ENCODE measurements around the gene IFRD2.
"Not testable (repeated sequence)": the region's sequence is repeated elsewhere in the genome, so short reads cannot be mapped to it uniquely, and the experiment has no call there.

Gene IFRD2

DNA sequence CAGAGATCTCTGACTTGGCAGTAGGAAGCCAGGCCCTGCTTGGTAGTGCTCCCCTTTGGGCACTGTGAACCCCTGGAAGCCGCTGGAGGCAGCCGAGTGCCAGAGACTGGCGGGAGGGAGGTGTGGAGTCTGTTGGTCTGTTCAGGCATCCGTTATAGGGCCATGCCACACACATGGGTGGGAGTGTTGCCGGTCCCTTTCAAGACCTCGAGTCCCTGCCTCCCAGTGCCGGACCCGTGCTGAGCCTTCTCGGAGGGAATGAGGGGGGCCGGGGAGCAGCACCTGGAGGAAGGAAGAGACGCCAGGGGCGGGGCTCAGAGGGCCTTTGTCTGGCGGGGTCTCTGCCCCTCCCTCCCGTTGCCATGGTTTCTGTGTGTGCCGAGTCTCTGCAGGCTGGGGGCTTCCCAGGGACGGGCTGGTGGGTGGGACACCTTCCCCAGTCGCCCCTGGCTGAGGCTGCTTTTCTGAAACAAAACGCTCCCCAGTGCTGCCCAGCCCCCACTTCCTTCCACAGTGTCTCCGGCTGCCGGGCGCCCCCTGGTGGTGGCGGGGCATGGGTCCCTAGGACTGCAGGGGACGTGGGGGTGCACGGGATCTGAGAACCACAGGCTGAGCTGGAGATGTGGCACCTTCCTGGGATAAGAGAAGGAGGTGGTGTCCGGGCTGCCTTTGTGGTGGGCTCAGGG lies 46.3 kb downstream of the IFRD2 start:
- peak; percentile 12 for DNase-seq

- DNase-seq = no peak
These were observed 46.9 kb downstream of the IFRD2 start for GRCh38 chr3:50245251-50245745.

- not testable (repeated sequence) for DNase-seq
These were observed 47.4 kb downstream of the IFRD2 start for GRCh38 chr3:50244813-50245212.

- DNase-seq = no peak
These were observed 48.7 kb downstream of the IFRD2 start for GRCh38 chr3:50243543-50243895.

DNA sequence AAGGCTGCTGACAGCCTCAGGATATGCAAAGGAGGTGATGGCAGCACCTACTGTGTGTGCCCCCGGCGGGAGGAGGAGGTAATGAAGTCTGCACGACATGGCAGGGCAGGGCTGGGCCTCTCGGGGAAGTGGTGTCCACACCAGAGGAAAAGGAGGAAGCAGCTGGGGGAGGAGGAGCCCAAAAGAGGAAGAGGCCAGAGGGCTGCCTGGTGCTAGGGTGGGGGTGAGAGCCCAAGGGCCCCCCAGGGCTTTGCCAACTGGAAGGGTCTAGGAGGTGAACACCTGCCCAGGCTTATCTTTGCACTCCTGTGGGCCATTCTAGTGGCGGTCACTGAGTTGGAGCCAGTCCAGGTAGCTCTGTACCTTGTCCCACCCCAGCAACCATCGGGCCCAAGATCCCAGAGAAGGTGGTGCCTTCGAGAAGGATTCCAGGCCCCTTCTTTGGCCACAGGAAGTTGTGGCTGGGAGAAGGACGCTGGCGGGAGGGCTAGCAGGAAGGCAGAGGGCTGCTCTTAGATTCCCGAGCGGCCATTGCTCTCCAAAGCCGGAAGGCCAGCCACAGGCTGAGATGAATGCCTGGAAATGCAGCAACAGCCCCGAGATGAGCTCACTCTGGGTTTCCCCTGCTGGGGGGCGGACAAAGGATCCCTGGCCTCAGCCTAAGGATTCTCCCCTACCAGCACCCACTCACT lies 49.2 kb downstream of the IFRD2 start:
- DNase-seq = no peak

GRCh38 chr3:50242381-50242770 lies 49.9 kb downstream of the IFRD2 start:
- no peak for DNase-seq

GRCh38 chr3:50241713-50242380 lies 50.4 kb downstream of the IFRD2 start:
- no peak for DNase-seq

DNA sequence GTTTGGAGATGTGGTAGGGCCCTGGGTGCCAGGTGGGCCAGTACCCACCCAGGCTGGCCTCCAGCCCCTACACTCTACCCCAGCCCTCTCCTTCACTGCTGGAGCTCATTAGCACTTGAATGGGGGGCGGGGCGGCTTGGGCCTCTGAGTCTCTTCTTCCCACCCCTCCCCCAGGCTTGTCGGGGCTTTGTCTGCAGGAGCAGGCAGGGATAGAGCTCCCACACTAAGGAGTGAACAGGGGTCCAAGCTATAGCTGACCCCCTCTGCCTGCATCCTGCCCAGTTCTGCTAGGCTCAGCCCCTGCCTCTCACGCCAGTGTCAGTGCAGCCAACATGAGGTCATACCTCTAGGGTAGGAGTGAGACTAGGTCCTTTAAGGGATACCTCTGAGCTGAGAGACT lies 51.1 kb downstream of the IFRD2 start:
- no peak for DNase-seq

- no peak for DNase-seq
These were observed 52.6 kb downstream of the IFRD2 start for GRCh38 chr3:50239649-50240048.

DNA sequence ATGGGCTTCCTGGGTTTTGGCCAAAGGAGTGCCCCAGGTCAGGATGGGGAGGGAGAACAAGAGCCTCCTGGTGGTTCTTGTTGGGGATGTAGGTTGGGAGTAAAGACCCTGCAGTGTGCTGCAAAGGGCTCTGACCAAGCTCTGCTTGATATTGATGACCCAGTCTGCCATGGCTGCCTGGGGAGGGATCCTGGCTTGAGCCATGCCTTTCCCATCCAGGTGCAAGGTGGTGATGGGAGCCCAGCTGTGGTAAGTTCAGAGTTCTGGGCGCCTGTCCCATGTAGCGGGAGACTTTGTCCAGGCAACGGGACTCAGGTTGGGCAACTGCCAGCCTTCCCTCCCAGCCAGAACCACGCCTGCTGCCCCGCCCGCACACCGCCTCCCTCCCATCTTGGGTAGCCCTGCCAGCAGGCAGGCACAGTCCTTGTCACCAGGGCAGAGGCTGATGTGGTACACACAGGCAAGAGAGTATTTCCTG lies 53.6 kb downstream of the IFRD2 start:
- no peak for DNase-seq

DNA sequence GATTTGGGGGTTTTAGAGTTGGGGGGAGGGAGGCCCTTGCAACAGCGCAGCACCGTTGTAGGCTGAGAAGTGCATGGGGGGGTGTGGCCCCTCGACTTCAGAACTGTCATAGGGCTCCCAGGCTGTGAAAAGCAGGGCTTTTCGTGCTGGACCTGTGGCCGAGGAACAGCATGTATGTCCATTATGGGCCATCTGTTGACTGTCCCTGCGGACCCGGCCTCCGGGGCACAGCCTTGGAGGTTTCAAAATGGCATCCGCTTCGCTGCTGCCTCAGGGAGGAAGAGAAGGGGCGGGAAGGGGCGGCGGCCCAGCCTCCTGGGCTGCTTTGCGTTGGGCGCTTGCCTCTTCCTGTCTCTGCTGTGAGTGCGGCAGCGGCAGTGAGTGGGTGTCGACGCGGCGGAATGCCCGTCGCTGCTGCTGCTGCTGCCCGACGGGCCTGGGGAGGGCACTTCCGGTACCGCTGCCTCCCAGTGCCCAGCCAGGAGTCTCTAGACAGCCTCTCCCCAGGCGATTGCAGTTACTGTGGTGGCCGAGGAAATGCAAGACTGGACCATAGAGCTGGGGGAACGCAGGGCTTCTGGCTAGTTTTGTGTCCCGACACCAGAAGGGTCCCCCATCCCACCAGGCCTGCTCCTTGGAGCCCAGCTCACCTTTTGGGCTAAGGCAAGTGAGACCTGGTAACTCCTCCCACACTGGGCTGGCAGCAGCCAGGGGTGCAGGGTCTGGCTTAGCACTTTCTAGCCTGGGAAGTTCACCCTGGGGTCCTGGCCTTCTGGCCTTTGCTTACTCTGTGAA lies 54.3 kb downstream of the IFRD2 start:
- DNase-seq = no peak
